ENCODE data around the gene COL5A2. TPM values are rescaled to one million over a fixed set of nuclear protein-coding genes. Genes with fewer than 3 reads are reported as not detected.

The COL5A2 gene
- polyA plus RNA-seq, 1 donor (not counting 4 experiments of a cell fraction or from before 2014, with no cell fraction given): 7.2 TPM

GRCh38 chr2:189159273-189159672 lies 20.3 kb downstream of the COL5A2 start:
- dilution Hi-C loops (cut with MboI; ENCODE audit: extremely low pct_ligation_motif_present, low sequenced_read_pairs): no loop called here
- no peak overlapping the region for H3K9ac ChIP-seq (ENCODE audit: control insufficient read depth, extremely low read depth, insufficient read depth, low read length)
- DNase-seq (ENCODE audit: low read depth, low spot score): no peak
- H3K4me3 ChIP-seq (ENCODE audit: control insufficient read depth in 2 of 3, extremely low read depth in 1 of 3, insufficient read depth in 2 of 3, low read depth in 1 of 3, low read length in 3 of 3): no peak overlapping the region
- no peak for TF ChIP-seq EZH2 (IDR thresholded peaks at IDR 0.05; ENCODE audit: low read length)
- TF ChIP-seq, protein P1, sequence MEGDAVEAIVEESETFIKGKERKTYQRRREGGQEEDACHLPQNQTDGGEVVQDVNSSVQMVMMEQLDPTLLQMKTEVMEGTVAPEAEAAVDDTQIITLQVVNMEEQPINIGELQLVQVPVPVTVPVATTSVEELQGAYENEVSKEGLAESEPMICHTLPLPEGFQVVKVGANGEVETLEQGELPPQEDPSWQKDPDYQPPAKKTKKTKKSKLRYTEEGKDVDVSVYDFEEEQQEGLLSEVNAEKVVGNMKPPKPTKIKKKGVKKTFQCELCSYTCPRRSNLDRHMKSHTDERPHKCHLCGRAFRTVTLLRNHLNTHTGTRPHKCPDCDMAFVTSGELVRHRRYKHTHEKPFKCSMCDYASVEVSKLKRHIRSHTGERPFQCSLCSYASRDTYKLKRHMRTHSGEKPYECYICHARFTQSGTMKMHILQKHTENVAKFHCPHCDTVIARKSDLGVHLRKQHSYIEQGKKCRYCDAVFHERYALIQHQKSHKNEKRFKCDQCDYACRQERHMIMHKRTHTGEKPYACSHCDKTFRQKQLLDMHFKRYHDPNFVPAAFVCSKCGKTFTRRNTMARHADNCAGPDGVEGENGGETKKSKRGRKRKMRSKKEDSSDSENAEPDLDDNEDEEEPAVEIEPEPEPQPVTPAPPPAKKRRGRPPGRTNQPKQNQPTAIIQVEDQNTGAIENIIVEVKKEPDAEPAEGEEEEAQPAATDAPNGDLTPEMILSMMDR (optimal IDR thresholded peaks at IDR 0.05 in 1 of 3, IDR thresholded peaks at IDR 0.05 in 1 of 3, conservative IDR thresholded peaks at IDR 0.05 in 1 of 3; ENCODE audit: extremely low read depth in 1 of 3, insufficient read depth in 2 of 3, low read length in 3 of 3): no peak
- H3K4me2 ChIP-seq (ENCODE audit: control insufficient read depth, extremely low read depth, insufficient read depth, low read depth, low read length): no peak overlapping the region
- H3K27ac ChIP-seq (ENCODE audit: control insufficient read depth, insufficient read depth, low read length): no peak overlapping the region
- FAIRE-seq: no peak
- H3K27me3 ChIP-seq (ENCODE audit: control insufficient read depth, extremely low read depth, insufficient read depth, low read length): no peaks in the 10 kb centered on the region
- H3K36me3 ChIP-seq (ENCODE audit: control insufficient read depth in 2 of 2, extremely low read depth in 1 of 2, insufficient read depth in 2 of 2, low read length in 2 of 2): no peaks in the 10 kb centered on the region
- H4K20me1 ChIP-seq (ENCODE audit: control insufficient read depth, extremely low read depth, insufficient read depth, low read length): no peaks in the 10 kb centered on the region
- H3K79me2 ChIP-seq (ENCODE audit: control insufficient read depth, insufficient read depth, low read length): no peaks in the 10 kb centered on the region
- H3K9me3 ChIP-seq (ENCODE audit: control insufficient read depth, low read depth, low read length): no peaks in the 10 kb centered on the region
- H3K9me1 ChIP-seq (ENCODE audit: control insufficient read depth, extremely low read depth, insufficient read depth, low read length): no peaks in the 10 kb centered on the region
- H3K4me1 ChIP-seq (ENCODE audit: control insufficient read depth, extremely low read depth, insufficient read depth, low read length): no peaks in the 10 kb centered on the region
- no peak overlapping the region for H2AFZ ChIP-seq (ENCODE audit: control insufficient read depth, low read length)

DNA sequence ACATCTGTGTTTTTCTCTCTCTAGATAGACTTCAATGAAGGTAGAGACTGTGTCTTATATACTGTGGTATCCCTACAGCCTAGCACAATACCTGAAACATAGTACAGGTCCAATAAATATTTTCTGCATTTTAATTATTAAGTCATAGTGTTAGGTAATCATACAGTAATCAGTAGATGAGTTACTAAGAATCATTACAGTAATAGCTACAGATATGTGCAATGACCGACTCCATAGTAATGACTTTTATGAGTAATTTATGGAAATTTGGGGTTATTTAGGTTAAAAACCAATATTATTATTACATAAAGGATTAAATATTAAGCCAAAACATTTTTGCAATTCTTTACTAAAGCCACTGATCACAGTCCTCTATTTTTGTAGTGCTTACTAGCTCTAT lies 21.6 kb downstream of the COL5A2 start:
- Histone ChIP-seq H3K4me2 (ENCODE audit: control insufficient read depth, extremely low read depth, insufficient read depth, low read depth, low read length) (no peak overlapping the region), H3K4me1 (ENCODE audit: control insufficient read depth, extremely low read depth, insufficient read depth, low read length) (no peaks in the 10 kb centered on the region), H3K4me3 (ENCODE audit: control insufficient read depth in 2 of 3, extremely low read depth in 1 of 3, insufficient read depth in 2 of 3, low read depth in 1 of 3, low read length in 3 of 3) (no peak overlapping the region), H3K9me3 (ENCODE audit: control insufficient read depth, low read depth, low read length) (no peaks in the 10 kb centered on the region), H3K79me2 (ENCODE audit: control insufficient read depth, insufficient read depth, low read length) (no peaks in the 10 kb centered on the region), H3K27me3 (ENCODE audit: control insufficient read depth, extremely low read depth, insufficient read depth, low read length) (no peaks in the 10 kb centered on the region), H3K9ac (ENCODE audit: control insufficient read depth, extremely low read depth, insufficient read depth, low read length) (no peak overlapping the region), H3K9me1 (ENCODE audit: control insufficient read depth, extremely low read depth, insufficient read depth, low read length) (no peaks in the 10 kb centered on the region), H2AFZ (ENCODE audit: control insufficient read depth, low read length) (no peak overlapping the region), H3K27ac (ENCODE audit: control insufficient read depth, insufficient read depth, low read length) (no peak overlapping the region), H4K20me1 (ENCODE audit: control insufficient read depth, extremely low read depth, insufficient read depth, low read length) (no peaks in the 10 kb centered on the region), H3K36me3 (ENCODE audit: control insufficient read depth in 2 of 2, extremely low read depth in 1 of 2, insufficient read depth in 2 of 2, low read length in 2 of 2) (no peaks in the 10 kb centered on the region)
- DNase-seq (ENCODE audit: low read depth, low spot score): no peak
- TF ChIP-seq, protein P1 (optimal IDR thresholded peaks at IDR 0.05 in 1 of 3, IDR thresholded peaks at IDR 0.05 in 1 of 3, conservative IDR thresholded peaks at IDR 0.05 in 1 of 3; ENCODE audit: extremely low read depth in 1 of 3, insufficient read depth in 2 of 3, low read length in 3 of 3): no peak
- TF ChIP-seq EZH2 (IDR thresholded peaks at IDR 0.05; ENCODE audit: low read length): no peak
- dilution Hi-C loops (cut with MboI; ENCODE audit: extremely low pct_ligation_motif_present, low sequenced_read_pairs): no loop called here
- FAIRE-seq: no peak
